Measurements from ENCODE around the gene MED15.

Gene MED15

GRCh38 chr22:20569059-20570058, 61.9 kb downstream of the MED15 start:
- peak; percentile 89 for DNase-seq (ENCODE audit: low spot score)
- peak overlapping the region; percentile 75 to 90 for H3K27ac ChIP-seq
- TF ChIP-seq, protein P1, sequence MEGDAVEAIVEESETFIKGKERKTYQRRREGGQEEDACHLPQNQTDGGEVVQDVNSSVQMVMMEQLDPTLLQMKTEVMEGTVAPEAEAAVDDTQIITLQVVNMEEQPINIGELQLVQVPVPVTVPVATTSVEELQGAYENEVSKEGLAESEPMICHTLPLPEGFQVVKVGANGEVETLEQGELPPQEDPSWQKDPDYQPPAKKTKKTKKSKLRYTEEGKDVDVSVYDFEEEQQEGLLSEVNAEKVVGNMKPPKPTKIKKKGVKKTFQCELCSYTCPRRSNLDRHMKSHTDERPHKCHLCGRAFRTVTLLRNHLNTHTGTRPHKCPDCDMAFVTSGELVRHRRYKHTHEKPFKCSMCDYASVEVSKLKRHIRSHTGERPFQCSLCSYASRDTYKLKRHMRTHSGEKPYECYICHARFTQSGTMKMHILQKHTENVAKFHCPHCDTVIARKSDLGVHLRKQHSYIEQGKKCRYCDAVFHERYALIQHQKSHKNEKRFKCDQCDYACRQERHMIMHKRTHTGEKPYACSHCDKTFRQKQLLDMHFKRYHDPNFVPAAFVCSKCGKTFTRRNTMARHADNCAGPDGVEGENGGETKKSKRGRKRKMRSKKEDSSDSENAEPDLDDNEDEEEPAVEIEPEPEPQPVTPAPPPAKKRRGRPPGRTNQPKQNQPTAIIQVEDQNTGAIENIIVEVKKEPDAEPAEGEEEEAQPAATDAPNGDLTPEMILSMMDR (IDR thresholded peaks at IDR 0.05): no peak
- peak overlapping the region; percentile 11 for H3K4me3 ChIP-seq

GRCh38 chr22:20571078-20571503, 63.7 kb downstream of the MED15 start:
- TF ChIP-seq, protein P1 (IDR thresholded peaks at IDR 0.05): no peak
- DNase-seq (ENCODE audit: low spot score): no peak
- Histone ChIP-seq H3K4me3 (no peak overlapping the region), H3K27ac (peak overlapping the region in 1 of 2 donors; percentile 13)

- no peak for DNase-seq (ENCODE audit: low spot score)
- Histone ChIP-seq H3K27ac (peak overlapping the region in 1 of 2 donors; percentile 13), H3K4me3 (no peak overlapping the region)
- TF ChIP-seq, protein P1 (IDR thresholded peaks at IDR 0.05): peak; percentile 53
Observed at GRCh38 chr22:20571531-20572007, 64.2 kb downstream of the MED15 start.

- TF ChIP-seq, protein P1 (IDR thresholded peaks at IDR 0.05): no peak
- no peak overlapping the region for H3K4me3 ChIP-seq
- DNase-seq (ENCODE audit: low spot score): no peak
- no peak overlapping the region for H3K27ac ChIP-seq
Observed at GRCh38 chr22:20572132-20572802, 64.9 kb downstream of the MED15 start.

GRCh38 chr22:20573176-20573832, 65.9 kb downstream of the MED15 start:
- Histone ChIP-seq H3K4me3 (no peak overlapping the region), H3K27ac (no peak overlapping the region)
- TF ChIP-seq, protein P1 (IDR thresholded peaks at IDR 0.05): no peak
- DNase-seq (ENCODE audit: low spot score): no peak

DNA sequence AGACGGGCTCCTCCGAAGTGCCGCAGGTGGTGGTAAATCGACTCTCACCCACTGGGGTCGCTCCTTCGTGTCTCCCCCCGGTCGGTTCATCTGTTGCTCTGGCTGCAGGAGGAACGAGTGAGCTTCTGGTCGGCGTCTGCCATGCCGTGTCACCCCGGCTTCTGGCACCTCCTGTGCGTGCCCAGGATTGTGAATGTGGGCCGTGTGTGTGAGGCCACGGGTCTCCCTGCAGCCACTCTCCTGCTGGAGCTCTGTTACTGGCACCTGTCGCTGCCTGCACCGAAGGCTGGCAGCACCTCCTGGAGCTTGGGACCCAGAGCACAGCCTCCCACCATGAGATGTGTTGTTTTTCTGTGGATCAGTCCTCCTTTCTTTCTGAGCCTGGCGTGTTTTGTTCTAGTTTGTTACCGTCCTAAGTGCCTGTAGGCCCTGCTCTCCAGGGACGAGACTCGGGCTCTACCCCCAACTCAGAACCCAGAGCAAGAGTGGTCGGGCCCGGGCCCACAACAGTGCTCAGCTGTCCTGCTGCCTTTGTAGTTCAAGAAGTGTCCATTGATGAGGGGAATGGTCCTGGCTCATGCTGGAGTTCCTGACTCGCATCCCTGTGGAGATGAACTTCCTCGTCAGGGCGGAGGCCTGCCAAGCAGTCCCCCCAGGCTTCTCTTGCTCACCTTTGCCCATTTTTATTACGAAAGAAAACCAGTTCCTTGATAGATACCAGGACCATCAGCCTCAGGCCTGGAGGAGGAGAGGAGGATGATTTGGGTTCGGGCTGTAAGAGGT, 66.6 kb downstream of the MED15 start:
- TF ChIP-seq, protein P1 (IDR thresholded peaks at IDR 0.05): no peak
- Histone ChIP-seq H3K27ac (peak overlapping the region in 1 of 2 donors; percentile 18), H3K4me3 (no peak overlapping the region)
- no peak for DNase-seq (ENCODE audit: low spot score)
